HEK293T (cell line): ENCODE results near the gene CNN3.

Experiments used
- BHLHE40 ChIP-seq: fragments of 450-650 bp; IDR thresholded peaks from 2 replicates; pipeline ENCODE4 v1.6.1; 2016; ENCODE audit warnings: mild to moderate bottlenecking, moderate library complexity, borderline replicate concordance
- CTBP1 ChIP-seq: fragments of 450-650 bp; IDR thresholded peaks from 2 replicates; pipeline ENCODE4 v1.6.1; 2016; ENCODE audit warnings: borderline replicate concordance
- ELF4 ChIP-seq: fragments of 450-650 bp; IDR thresholded peaks from 2 replicates; pipeline ENCODE4 v1.6.1; 2017; ENCODE audit warnings: antibody characterized with exemption
- FOXA1 ChIP-seq: fragments of 450-650 bp; IDR thresholded peaks from 2 replicates; pipeline ENCODE4 v1.6.1; 2016; ENCODE audit warnings: mild to moderate bottlenecking
- FOXK2 ChIP-seq: fragments of 450-650 bp; IDR thresholded peaks from 2 replicates; pipeline ENCODE4 v1.6.1; 2016; ENCODE audit warnings: mild to moderate bottlenecking
- FOXM1 ChIP-seq: fragments of 450-650 bp; IDR thresholded peaks from 2 replicates; pipeline ENCODE4 v1.6.1; 2017; ENCODE audit warnings: mild to moderate bottlenecking, borderline replicate concordance
- HDGF ChIP-seq: fragments of 450-650 bp; IDR thresholded peaks from 2 replicates; pipeline ENCODE4 v1.6.1; 2017; ENCODE audit warnings: antibody characterized with exemption, borderline replicate concordance
- L3MBTL2 ChIP-seq: fragments of 450-650 bp; conservative IDR thresholded peaks from 2 replicates; pipeline ENCODE4 v1.6.1; 2016; ENCODE audit warnings: mild to moderate bottlenecking
- LEF1 ChIP-seq: fragments of 450-650 bp; IDR thresholded peaks from 2 replicates; pipeline ENCODE4 v1.6.1; 2017; ENCODE audit warnings: mild to moderate bottlenecking, borderline replicate concordance
- NFRKB ChIP-seq: fragments of 450-650 bp; IDR thresholded peaks from 2 replicates; pipeline ENCODE4 v1.6.1; 2016; ENCODE audit warnings: mild to moderate bottlenecking, moderate library complexity
- SUZ12 ChIP-seq: fragments of 450-650 bp; IDR thresholded peaks from 2 replicates; pipeline ENCODE4 v1.6.1; 2016; ENCODE audit warnings: mild to moderate bottlenecking
- TF ChIP-seq, protein P1 (sequence below): fragments of 450-650 bp; IDR thresholded peaks from 2 replicates; pipeline ENCODE4 v1.6.1; 2016

DNA sequence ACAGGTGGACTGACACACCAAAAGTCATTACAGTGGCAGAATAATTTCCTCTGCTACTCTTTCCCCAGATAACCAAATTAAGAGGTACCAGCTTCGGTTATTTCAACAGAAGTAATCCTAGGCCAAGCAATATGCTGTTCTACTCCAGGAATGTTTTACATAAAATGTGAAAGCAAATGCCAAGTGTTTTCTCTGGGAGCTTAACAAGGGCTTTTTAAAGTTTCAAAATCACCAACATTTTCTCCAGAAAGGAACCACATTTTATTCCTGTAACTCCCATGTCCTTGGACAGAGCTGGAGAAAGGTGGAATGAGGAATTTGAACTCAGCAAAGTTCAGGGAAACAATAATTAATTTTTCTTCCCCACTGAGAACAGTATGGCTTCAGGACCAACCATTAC, 27.2 kb downstream of the CNN3 start:
- TF ChIP-seq SUZ12 (no peak), ELF4 (no peak), FOXK2 (no peak), FOXA1 (no peak), FOXM1 (no peak), L3MBTL2 (no peak), CTBP1 (no peak), BHLHE40 (no peak), HDGF (no peak), NFRKB (no peak), LEF1 (no peak)
- TF ChIP-seq, protein P1, sequence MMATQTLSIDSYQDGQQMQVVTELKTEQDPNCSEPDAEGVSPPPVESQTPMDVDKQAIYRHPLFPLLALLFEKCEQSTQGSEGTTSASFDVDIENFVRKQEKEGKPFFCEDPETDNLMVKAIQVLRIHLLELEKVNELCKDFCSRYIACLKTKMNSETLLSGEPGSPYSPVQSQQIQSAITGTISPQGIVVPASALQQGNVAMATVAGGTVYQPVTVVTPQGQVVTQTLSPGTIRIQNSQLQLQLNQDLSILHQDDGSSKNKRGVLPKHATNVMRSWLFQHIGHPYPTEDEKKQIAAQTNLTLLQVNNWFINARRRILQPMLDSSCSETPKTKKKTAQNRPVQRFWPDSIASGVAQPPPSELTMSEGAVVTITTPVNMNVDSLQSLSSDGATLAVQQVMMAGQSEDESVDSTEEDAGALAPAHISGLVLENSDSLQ = no peak
